Measurements from ENCODE around the gene PCSK4. TPM values are rescaled to one million over a fixed set of nuclear protein-coding genes. Genes with fewer than 3 reads are reported as not detected.

PCSK4 gene
- total RNA-seq, 2 experiments from 2014 or later, result 4.4 to 4.7 TPM

DNA sequence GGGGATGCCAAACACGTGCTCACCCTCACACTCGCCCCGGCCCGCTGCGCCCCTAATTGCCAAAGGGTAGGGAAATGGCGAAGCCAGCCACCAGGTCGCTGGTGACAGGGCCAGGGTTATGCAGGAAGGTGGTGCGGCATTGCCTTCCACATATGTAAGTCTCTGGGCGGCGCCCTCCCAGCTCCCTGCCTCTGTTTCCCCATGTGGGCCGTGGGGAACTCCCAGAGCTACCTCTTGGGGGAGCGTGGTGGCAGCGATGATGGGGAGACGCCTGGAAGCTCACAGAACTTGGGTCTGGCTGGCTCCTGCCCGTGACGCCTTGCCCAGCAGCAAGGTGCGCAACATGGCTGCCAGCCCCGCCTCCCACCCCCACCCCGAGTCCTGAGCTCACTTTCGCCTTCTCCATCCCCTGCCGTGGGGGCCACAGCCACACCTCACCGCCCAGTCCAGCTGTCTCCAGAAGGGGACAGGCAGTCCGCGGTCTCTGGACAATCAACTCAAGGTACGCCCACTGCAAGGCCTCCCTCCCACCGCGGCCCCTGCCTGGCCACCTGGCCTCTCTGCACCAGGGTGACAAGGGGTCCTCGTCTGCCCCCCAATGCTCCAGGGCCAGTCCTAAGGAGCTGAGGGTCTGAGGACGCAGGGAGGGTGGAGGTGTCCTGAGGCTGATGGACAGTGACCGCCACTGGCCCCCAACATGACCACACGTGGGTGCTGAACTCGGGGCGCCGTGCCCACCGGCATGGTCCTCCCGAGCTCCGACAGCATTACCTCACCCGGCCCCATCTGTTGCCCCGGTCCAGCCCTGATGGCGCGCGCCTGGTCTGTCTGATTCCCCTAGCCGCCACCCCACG, 17.7 kb downstream of the PCSK4 start:
- POLR2A ChIA-PET, result interaction anchor here (0.8 to 1.8 kb wide), 4 partner anchors 15 to 158 kb away, joined by 3 to 6 read pairs (median 4); no protein-coding TSS in a partner anchor
- H3K36me3 Mint-ChIP-seq (ENCODE audit: low read depth), result peaks cover 4% of the 10 kb centered on the region
- DNase-seq (no peak), ATAC-seq (no peak)
- CTCF ChIA-PET, result interaction anchor here (1.2 kb wide), 1 partner anchor 30 kb away, joined by 3 read pairs; no protein-coding TSS in a partner anchor
- H3K9me3 Mint-ChIP-seq, result no peaks in the 10 kb centered on the region
- intact Hi-C loops (cut with micrococcal nuclease), result no loop called here
- H3K4me1 Mint-ChIP-seq (ENCODE audit: low read depth), result peaks cover 21% of the 10 kb centered on the region
- H3K4me3 Mint-ChIP-seq, result no peak overlapping the region
- TF ChIP-seq, protein P1, sequence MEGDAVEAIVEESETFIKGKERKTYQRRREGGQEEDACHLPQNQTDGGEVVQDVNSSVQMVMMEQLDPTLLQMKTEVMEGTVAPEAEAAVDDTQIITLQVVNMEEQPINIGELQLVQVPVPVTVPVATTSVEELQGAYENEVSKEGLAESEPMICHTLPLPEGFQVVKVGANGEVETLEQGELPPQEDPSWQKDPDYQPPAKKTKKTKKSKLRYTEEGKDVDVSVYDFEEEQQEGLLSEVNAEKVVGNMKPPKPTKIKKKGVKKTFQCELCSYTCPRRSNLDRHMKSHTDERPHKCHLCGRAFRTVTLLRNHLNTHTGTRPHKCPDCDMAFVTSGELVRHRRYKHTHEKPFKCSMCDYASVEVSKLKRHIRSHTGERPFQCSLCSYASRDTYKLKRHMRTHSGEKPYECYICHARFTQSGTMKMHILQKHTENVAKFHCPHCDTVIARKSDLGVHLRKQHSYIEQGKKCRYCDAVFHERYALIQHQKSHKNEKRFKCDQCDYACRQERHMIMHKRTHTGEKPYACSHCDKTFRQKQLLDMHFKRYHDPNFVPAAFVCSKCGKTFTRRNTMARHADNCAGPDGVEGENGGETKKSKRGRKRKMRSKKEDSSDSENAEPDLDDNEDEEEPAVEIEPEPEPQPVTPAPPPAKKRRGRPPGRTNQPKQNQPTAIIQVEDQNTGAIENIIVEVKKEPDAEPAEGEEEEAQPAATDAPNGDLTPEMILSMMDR (IDR thresholded peaks at IDR 0.05), result no peak
- H3K27ac Mint-ChIP-seq, result no peak overlapping the region
- H3K27me3 Mint-ChIP-seq, result peaks cover 11% of the 10 kb centered on the region

DNA sequence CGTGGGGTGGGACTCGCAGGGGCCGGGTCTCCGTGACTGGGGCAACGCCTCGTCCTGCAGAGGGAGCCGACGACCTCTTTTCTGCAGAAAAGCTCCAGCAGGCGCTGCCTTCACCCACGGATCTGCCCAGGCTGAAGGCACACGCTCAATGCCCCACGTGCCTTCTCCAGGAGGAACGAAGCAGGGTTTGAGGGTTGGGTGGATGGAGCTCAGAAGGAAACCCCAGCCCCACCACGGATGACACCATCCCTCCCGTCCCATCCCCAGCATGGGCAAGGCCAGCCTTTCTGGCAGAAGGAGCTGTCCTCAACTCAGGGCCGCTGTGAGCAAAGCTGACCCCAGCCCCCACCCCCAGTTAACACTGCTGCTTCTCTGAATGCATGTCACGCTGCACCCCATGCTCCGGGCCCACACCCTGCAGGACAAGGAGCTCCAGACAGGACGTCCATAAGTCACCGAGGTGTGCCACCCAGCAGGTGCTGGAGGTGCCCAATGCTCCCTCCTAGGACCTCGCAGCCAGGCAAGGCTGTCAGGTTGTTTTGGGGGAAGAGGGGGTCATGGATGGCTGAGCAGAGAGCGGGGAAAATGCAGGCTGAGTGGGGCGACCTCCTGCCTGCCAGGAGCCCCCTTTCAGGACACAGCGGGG, 18.5 kb downstream of the PCSK4 start:
- intact Hi-C loops (cut with micrococcal nuclease), result no loop called here
- Mint-ChIP-seq H3K36me3 (ENCODE audit: low read depth) (no peaks in the 10 kb centered on the region), H3K4me3 (no peak overlapping the region), H3K4me1 (ENCODE audit: low read depth) (peaks cover 16% of the 10 kb centered on the region), H3K27me3 (peaks cover 12% of the 10 kb centered on the region), H3K27ac (no peak overlapping the region), H3K9me3 (no peaks in the 10 kb centered on the region)
- TF ChIP-seq, protein P1 (IDR thresholded peaks at IDR 0.05), result no peak
- DNase-seq (peak; percentile 35), ATAC-seq (no peak)
- POLR2A ChIA-PET, result interaction anchor here (1.0 to 1.8 kb wide), 4 partner anchors 21 to 118 kb away, joined by 3 to 4 read pairs (median 4); no protein-coding TSS in a partner anchor
- CTCF ChIA-PET, result interaction anchor here (1.2 kb wide), 1 partner anchor 31 kb away, joined by 3 read pairs; no protein-coding TSS in a partner anchor

DNA sequence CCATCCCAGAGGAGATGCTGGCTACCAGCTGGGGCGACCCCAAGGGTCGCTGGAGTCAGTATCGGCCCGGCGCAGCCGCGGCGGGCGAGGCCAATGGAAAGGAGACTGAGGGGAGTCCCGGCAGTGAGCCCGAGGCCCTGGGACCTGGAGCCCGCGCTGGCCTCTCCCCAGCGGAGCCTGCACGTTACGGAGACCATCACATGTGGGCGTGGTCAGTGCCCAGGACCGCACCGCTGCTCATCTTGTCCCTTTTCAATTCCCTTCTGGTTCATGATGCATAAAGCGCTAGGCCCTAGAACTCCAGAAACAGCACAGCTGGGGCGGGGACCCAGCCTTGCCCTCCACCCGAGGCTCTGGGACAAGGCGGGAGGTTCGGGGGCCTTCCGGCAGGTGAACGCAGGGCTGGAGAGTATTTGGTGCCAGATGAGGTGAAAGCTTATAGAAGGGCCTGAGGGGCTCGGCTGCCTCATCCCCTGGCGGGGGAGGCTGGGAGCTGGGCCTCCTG, 19.1 kb downstream of the PCSK4 start:
- Mint-ChIP-seq H3K27ac (no peak overlapping the region), H3K36me3 (ENCODE audit: low read depth) (no peaks in the 10 kb centered on the region), H3K9me3 (no peaks in the 10 kb centered on the region), H3K27me3 (peaks cover 13% of the 10 kb centered on the region), H3K4me3 (no peak overlapping the region), H3K4me1 (ENCODE audit: low read depth) (peaks cover 11% of the 10 kb centered on the region)
- ChIA-PET POLR2A (interaction anchor here (0.7 to 1.8 kb wide), 5 partner anchors 21 to 118 kb away, joined by 3 to 4 read pairs (median 3); no protein-coding TSS in a partner anchor), CTCF (interaction anchor here (1.2 kb wide), 1 partner anchor 32 kb away, joined by 3 read pairs; no protein-coding TSS in a partner anchor)
- ATAC-seq (peak; percentile 24), DNase-seq (peak; percentile 44)
- intact Hi-C loops (cut with micrococcal nuclease), result no loop called here
- TF ChIP-seq, protein P1 (IDR thresholded peaks at IDR 0.05), result no peak

DNA sequence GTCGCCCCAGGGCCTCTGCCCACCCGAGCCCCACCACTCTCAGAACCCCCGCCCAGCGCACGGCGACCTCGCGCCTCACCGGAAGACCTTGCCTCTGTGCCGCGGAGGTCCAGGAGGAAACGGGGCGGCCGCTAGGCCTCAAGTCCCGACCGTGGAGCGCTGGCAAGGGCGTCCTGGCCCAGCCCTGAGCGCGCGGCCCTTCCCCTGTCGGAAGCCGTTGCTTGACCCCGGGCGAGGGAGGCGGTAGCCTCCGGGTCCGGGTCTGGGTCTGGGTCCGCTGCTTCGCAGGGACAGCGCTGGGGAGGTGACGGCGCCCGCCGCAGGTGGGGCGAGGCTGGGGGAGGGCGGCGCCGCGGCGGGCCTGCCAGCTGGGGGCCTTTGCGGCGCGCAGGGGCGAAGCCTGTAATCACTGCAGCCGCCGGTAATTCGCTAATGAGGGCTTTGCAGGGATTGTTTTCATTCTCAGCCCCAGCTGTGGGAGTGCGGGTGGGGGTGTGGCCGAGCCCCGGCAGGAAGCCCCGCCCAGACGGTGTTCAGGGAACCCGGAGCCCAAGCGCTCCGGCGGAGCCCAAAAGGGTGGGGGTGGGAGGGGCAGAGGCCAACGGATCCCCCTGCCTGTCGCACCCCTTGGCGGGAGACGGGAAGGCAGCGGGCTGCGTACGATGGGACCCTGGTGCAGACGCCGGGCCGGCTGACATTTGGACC, 19.7 kb downstream of the PCSK4 start:
- Mint-ChIP-seq H3K9me3 (no peaks in the 10 kb centered on the region), H3K36me3 (ENCODE audit: low read depth) (no peaks in the 10 kb centered on the region), H3K4me3 (peak overlapping the region; percentile 58), H3K27ac (no peak overlapping the region), H3K4me1 (ENCODE audit: low read depth) (peaks cover 11% of the 10 kb centered on the region), H3K27me3 (peaks cover 13% of the 10 kb centered on the region)
- ChIA-PET POLR2A (interaction anchor here (0.7 to 1.8 kb wide), 4 partner anchors 26 to 119 kb away, joined by 3 to 4 read pairs (median 4); no protein-coding TSS in a partner anchor), CTCF (no interaction called here)
- ATAC-seq (peak; percentile 62), DNase-seq (peak; percentile 79)
- TF ChIP-seq, protein P1 (IDR thresholded peaks at IDR 0.05), result no peak
- intact Hi-C loops (cut with micrococcal nuclease), result no loop called here
